Measurements from ENCODE around the gene NEURL1B.
A peak's percentile ranks its signal among the peaks of the same experiment; 100 is the strongest.

NEURL1B gene

DNA sequence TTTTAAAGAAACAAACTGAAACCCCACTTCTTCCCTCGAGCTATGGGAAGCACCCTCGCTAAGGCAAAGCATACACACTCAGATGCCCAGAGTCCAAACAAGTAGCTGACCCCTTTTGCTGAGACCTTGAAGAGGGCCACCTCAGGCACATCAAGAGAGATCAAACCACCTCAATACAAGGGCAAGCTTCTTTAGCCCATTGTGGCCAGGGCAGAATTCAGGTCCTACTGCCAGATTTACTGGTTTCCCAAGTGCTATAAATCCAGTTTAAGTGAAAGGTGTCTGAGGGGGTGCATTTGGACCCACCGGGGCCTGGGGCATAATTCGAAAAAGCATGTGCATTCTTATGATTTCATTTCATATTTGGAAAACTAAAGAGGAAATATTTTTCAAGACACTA is 40.4 kb downstream of the NEURL1B start:
- DNase-seq (ENCODE audit: extremely low spot score), result no peak
- ChIA-PET CTCF (interaction anchor here (1.2 to 2.1 kb wide), 3 partner anchors 14 to 26 kb away, joined by 3 to 6 read pairs (median 3); no protein-coding TSS in a partner anchor), POLR2A (no interaction called here)
- TF ChIP-seq, protein P1, sequence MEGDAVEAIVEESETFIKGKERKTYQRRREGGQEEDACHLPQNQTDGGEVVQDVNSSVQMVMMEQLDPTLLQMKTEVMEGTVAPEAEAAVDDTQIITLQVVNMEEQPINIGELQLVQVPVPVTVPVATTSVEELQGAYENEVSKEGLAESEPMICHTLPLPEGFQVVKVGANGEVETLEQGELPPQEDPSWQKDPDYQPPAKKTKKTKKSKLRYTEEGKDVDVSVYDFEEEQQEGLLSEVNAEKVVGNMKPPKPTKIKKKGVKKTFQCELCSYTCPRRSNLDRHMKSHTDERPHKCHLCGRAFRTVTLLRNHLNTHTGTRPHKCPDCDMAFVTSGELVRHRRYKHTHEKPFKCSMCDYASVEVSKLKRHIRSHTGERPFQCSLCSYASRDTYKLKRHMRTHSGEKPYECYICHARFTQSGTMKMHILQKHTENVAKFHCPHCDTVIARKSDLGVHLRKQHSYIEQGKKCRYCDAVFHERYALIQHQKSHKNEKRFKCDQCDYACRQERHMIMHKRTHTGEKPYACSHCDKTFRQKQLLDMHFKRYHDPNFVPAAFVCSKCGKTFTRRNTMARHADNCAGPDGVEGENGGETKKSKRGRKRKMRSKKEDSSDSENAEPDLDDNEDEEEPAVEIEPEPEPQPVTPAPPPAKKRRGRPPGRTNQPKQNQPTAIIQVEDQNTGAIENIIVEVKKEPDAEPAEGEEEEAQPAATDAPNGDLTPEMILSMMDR (IDR thresholded peaks at IDR 0.05; ENCODE audit: control extremely low read depth, extremely low read depth, low read depth, missing control alignments), result no peak

DNA sequence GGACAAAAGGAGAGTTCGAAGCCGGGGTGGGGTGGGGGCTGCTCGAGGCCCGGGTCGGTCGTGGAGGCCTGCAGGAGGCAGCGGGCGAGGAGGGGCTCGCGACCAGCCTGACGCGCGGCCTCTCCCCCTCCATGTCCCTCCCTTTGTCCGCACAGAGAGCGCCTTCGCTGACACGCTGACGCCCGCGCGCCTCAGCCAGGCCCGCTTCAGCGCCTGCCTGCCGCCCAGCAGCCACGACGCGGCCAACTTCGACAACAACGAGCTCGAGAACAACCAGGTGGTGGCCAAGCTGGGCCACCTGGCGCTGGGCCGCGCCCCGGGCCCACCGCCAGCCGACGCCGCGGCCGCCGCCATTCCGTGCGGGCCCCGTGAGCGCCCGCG is 42.2 kb downstream of the NEURL1B start:
- ChIA-PET CTCF (interaction anchor here (1.1 to 2.6 kb wide), 2 partner anchors 14 kb away, joined by 3 to 10 read pairs; no protein-coding TSS in a partner anchor), POLR2A (no interaction called here)
- DNase-seq (ENCODE audit: extremely low spot score), result no peak
- TF ChIP-seq, protein P1 (IDR thresholded peaks at IDR 0.05; ENCODE audit: control extremely low read depth, extremely low read depth, low read depth, missing control alignments), result no peak

DNA sequence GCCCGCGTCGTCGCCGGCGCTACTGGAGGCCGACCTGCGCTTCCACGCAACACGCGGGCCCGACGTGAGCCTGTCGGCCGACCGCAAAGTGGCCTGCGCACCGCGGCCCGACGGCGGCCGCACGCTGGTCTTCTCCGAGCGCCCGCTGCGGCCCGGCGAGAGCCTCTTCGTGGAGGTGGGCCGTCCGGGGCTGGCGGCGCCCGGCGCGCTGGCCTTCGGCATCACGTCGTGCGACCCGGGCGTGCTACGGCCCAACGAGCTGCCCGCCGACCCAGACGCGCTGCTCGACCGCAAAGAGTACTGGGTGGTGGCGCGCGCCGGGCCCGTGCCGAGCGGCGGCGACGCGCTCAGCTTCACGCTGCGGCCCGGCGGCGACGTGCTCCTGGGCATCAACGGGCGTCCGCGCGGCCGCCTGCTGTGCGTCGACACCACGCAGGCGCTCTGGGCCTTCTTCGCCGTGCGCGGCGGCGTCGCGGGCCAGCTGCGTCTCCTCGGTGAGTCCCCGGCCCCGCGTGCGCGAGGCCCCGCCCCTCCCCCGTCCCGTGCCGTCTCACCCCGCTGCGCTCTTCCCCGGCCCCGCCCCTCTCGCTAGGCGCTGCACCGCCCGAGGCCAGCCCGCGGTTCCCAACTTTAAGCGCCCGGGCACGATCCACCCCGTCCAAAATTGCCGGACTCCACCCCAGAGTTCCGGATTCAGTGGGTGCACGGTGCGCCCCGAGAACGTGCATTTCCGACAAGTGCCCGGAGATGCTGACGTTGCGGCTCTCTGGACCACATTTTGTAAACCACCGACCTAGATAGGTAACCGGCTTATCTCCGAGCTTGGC is 42.8 kb downstream of the NEURL1B start:
- peak; percentile 52 for DNase-seq (ENCODE audit: extremely low spot score)
- POLR2A ChIA-PET, result no interaction called here
- TF ChIP-seq, protein P1 (IDR thresholded peaks at IDR 0.05; ENCODE audit: control extremely low read depth, extremely low read depth, low read depth, missing control alignments), result no peak
- CTCF ChIA-PET, result interaction anchor here (2.6 kb wide), 1 partner anchor 13 kb away, joined by 10 read pairs; no protein-coding TSS in a partner anchor

DNA sequence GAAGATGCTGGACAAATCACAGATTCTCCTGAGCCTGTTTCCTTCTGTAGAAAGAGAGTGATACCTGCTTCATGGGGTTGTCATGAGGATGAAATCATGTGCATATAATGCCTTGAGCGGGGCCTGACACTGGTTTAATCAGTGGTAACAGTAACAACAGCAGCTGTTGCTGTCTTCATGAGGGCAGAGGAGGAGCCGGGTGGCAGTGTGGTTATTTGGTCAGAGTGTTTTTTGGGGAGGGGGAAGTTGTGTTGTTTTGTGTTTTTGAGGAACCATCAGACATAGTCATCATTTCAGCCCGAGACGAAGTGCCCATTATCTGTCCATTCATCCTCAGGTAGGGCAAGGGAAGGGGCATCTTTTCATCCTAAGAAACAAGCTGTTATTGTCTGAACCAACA is 44.0 kb downstream of the NEURL1B start:
- DNase-seq (ENCODE audit: extremely low spot score), result no peak
- TF ChIP-seq, protein P1 (IDR thresholded peaks at IDR 0.05; ENCODE audit: control extremely low read depth, extremely low read depth, low read depth, missing control alignments), result no peak
- POLR2A ChIA-PET, result interaction anchor here (0.5 kb wide), 1 partner anchor 86 kb away, joined by 3 read pairs; the partner anchor contains the start of gene DUSP1
- CTCF ChIA-PET, result interaction anchor here (0.7 to 2.6 kb wide), 7 partner anchors 10 to 32 kb away, joined by 3 to 10 read pairs (median 3); no protein-coding TSS in a partner anchor

DNA sequence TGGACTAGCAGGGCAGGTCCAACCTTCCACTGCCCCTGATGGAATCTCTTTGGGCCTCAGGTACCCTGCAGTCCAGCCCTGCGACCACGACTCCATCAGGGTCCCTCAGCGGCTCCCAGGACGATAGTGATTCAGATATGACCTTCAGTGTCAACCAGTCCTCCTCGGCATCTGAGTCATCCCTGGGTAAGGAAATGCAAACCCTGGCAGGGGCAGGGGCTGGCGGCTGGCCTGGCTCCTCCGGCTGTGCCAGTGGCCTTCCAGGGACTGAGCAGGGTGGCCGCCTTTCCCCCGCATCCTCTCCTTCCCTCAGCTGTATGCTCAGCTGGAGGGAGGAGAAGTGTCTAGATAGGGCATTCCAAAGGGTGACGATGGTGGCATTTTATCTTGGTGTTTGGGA is 45.0 kb downstream of the NEURL1B start:
- ChIA-PET CTCF (interaction anchor here (1.0 to 2.6 kb wide), 4 partner anchors 9 to 13 kb away, joined by 3 to 10 read pairs (median 5); no protein-coding TSS in a partner anchor), POLR2A (no interaction called here)
- TF ChIP-seq, protein P1 (IDR thresholded peaks at IDR 0.05; ENCODE audit: control extremely low read depth, extremely low read depth, low read depth, missing control alignments), result no peak
- no peak for DNase-seq (ENCODE audit: extremely low spot score)

DNA sequence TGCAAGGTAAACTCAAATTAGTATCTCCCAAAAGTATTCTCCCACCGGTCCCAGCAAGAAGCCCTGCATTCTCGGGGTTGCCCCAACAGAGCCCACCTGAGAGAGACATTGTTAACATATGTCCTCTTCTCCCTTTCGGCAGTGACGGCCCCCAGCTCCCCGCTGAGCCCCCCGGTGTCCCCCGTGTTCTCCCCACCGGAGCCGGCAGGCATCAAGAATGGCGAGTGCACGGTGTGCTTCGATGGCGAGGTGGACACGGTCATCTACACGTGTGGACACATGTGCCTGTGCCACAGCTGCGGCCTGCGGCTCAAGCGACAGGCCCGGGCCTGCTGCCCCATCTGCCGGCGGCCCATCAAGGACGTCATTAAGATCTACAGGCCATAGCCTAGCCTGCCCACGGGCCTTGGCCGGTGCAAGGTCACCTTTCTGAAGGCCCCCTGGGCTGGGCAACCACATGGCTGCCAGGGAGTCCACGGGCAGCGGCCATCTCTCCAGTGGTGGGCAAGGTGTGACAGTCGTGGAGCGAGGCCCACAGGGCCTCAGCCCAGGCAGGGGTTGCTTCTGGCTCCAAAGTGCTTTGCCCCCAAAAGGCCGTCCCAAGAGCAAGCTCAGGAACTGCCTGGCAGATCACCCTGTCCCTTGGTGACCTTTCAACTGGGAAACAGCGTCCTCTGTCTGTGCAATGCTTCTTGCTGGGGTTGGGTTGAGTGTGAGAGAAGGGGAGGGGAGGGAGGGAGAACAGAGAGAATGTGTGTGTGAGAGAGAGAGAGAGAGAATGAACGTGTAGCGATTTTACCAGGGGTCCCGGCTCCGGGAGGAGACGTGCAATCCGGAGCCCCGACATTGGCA is 45.7 kb downstream of the NEURL1B start:
- no peak for DNase-seq (ENCODE audit: extremely low spot score)
- ChIA-PET CTCF (interaction anchor here (1.0 to 1.7 kb wide), 4 partner anchors 11 to 225 kb away, joined by 3 to 10 read pairs (median 3); no protein-coding TSS in a partner anchor), POLR2A (no interaction called here)
- TF ChIP-seq, protein P1 (IDR thresholded peaks at IDR 0.05; ENCODE audit: control extremely low read depth, extremely low read depth, low read depth, missing control alignments), result no peak
